Smooth muscle cell (in vitro differentiated cells): Measurements from ENCODE around the gene LEAP2. TPM values are rescaled to one million over a fixed set of nuclear protein-coding genes. Genes with fewer than 3 reads are reported as not detected.

Source experiments
- DNase-seq: peaks from one replicate; lab custom pipeline; 2025; ENCODE audit not compliant: unreplicated experiment; lab: John Stamatoyannopoulos, UW
- H2AFZ ChIP-seq: fragments of 200-600 bp; sonication (generic); 2 replicates; pipeline ENCODE4 v1.6.0; 2016; ENCODE audit warnings: antibody characterized with exemption, low read depth, mild to moderate bottlenecking
- H3F3A ChIP-seq: fragments of 200-600 bp; sonication (generic); 2 replicates; pipeline ENCODE4 v1.6.0; 2017; ENCODE audit warnings: antibody characterized with exemption, low read depth
- H3K27ac ChIP-seq: fragments of 200-600 bp; sonication (generic); 2 replicates; pipeline ENCODE4 v1.5.1; 2016; ENCODE audit warnings: low read depth, mild to moderate bottlenecking
- H3K27me3 ChIP-seq: fragments of 200-600 bp; sonication (generic); 2 replicates; pipeline ENCODE4 v1.6.1; 2016; ENCODE audit warnings: low read depth, mild to moderate bottlenecking
- H3K36me3 ChIP-seq: fragments of 200-600 bp; sonication (generic); 2 replicates; pipeline ENCODE4 v1.5.1; 2016; ENCODE audit warnings: low read depth
- H3K4me1 ChIP-seq: fragments of 200-600 bp; sonication (generic); 2 replicates; pipeline ENCODE4 v1.5.1; 2016; ENCODE audit warnings: low read depth
- H3K4me2 ChIP-seq: fragments of 200-600 bp; sonication (generic); 2 replicates; pipeline ENCODE4 v1.6.0; 2016; ENCODE audit warnings: mild to moderate bottlenecking
- H3K4me3 ChIP-seq: fragments of 200-600 bp; sonication (generic); 2 replicates; pipeline ENCODE4 v1.5.1; 2016; ENCODE audit warnings: mild to moderate bottlenecking
- H3K79me2 ChIP-seq: fragments of 200-600 bp; sonication (generic); 2 replicates; pipeline ENCODE4 v1.6.0; 2016; ENCODE audit warnings: low read depth, mild to moderate bottlenecking
- H3K9ac ChIP-seq: fragments of 200-600 bp; sonication (generic); 2 replicates; pipeline ENCODE4 v1.6.0; 2016; ENCODE audit warnings: low read depth
- H3K9me3 ChIP-seq: fragments of 200-600 bp; sonication (generic); replicated peaks from 2 replicates; pipeline ENCODE4 v1.5.1; 2016; ENCODE audit warnings: low read depth
- H4K20me1 ChIP-seq: fragments of 200-600 bp; sonication (generic); 2 replicates; pipeline ENCODE4 v1.6.0; 2016; ENCODE audit warnings: low read depth
- WGBS: methylation state at CpG from one replicate; pipeline ENCODE4 v1.1.7; 2016; ENCODE audit warnings: low lambda C conversion rate; 5-methylcytosine and 5-hydroxymethylcytosine counted together
- polyA plus RNA-seq: library from polyadenylated mRNA; unstranded; fragments of >200 nt; fragmentation: Nextera tagmentation; extraction: Ambion mirVana; gene quantifications from 2 replicates; pipeline ENCODE4 v1.2.1, GENCODE V29; 2016
- total RNA-seq: library from RNA; depleted of rRNA; stranded (reverse); fragments of >200 nt; gene quantifications from 2 replicates; pipeline ENCODE4 v1.2.3, GENCODE V29; 2014
- TF ChIP-seq, protein P1 (sequence below): fragments of 200-600 bp; sonication (generic); IDR thresholded peaks from 2 replicates; pipeline ENCODE4 v1.5.1; 2017; ENCODE audit warnings: borderline replicate concordance, mild to moderate bottlenecking, antibody characterized with exemption; ENCODE audit not compliant: insufficient read depth, poor library complexity, severe bottlenecking

The LEAP2 gene
- total and polyA plus RNA-seq, 2 experiments from 2014 or later = 0.27 to 0.55 TPM

GRCh38 chr5:132896685-132897084 is 23.2 kb downstream of the LEAP2 start:
- H3K4me1 ChIP-seq = no peaks in the 10 kb centered on the region
- no peak overlapping the region for H2AFZ ChIP-seq
- H3K9me3 ChIP-seq = no peaks in the 10 kb centered on the region
- H3K27ac ChIP-seq = no peak overlapping the region
- peaks cover 12% of the 10 kb centered on the region for H3F3A ChIP-seq
- no peak overlapping the region for H3K4me3 ChIP-seq
- H3K79me2 ChIP-seq = peaks cover 70% of the 10 kb centered on the region
- WGBS = 96% methylated on average over 7 of the region's 7 CpGs
- DNase-seq = no peak
- H4K20me1 ChIP-seq = peaks cover 95% of the 10 kb centered on the region
- H3K36me3 ChIP-seq = peaks cover 46% of the 10 kb centered on the region
- TF ChIP-seq, protein P1, sequence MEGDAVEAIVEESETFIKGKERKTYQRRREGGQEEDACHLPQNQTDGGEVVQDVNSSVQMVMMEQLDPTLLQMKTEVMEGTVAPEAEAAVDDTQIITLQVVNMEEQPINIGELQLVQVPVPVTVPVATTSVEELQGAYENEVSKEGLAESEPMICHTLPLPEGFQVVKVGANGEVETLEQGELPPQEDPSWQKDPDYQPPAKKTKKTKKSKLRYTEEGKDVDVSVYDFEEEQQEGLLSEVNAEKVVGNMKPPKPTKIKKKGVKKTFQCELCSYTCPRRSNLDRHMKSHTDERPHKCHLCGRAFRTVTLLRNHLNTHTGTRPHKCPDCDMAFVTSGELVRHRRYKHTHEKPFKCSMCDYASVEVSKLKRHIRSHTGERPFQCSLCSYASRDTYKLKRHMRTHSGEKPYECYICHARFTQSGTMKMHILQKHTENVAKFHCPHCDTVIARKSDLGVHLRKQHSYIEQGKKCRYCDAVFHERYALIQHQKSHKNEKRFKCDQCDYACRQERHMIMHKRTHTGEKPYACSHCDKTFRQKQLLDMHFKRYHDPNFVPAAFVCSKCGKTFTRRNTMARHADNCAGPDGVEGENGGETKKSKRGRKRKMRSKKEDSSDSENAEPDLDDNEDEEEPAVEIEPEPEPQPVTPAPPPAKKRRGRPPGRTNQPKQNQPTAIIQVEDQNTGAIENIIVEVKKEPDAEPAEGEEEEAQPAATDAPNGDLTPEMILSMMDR = no peak
- no peak overlapping the region for H3K4me2 ChIP-seq
- H3K27me3 ChIP-seq = no peaks in the 10 kb centered on the region
- no peak overlapping the region for H3K9ac ChIP-seq

GRCh38 chr5:132898094-132898493 is 24.6 kb downstream of the LEAP2 start:
- H3K79me2 ChIP-seq = peaks cover 68% of the 10 kb centered on the region
- H3K4me3 ChIP-seq = no peak overlapping the region
- H3K4me1 ChIP-seq = no peaks in the 10 kb centered on the region
- H3K9me3 ChIP-seq = no peaks in the 10 kb centered on the region
- TF ChIP-seq, protein P1 = no peak
- peaks cover 4% of the 10 kb centered on the region for H3F3A ChIP-seq
- peaks cover 35% of the 10 kb centered on the region for H3K36me3 ChIP-seq
- no peaks in the 10 kb centered on the region for H3K27me3 ChIP-seq
- H2AFZ ChIP-seq = no peak overlapping the region
- H4K20me1 ChIP-seq = peaks cover 97% of the 10 kb centered on the region
- no peak for DNase-seq
- 77% methylated on average over 3 of the region's 3 CpGs for WGBS
- no peak overlapping the region for H3K9ac ChIP-seq
- H3K4me2 ChIP-seq = no peak overlapping the region
- H3K27ac ChIP-seq = no peak overlapping the region

- Histone ChIP-seq H3F3A (peaks cover 3% of the 10 kb centered on the region), H3K9ac (no peak overlapping the region), H3K4me2 (no peak overlapping the region), H3K36me3 (peaks cover 27% of the 10 kb centered on the region), H3K27ac (no peak overlapping the region), H4K20me1 (peaks cover 97% of the 10 kb centered on the region), H3K4me3 (no peak overlapping the region), H3K79me2 (peaks cover 68% of the 10 kb centered on the region), H3K27me3 (no peaks in the 10 kb centered on the region), H3K4me1 (no peaks in the 10 kb centered on the region), H2AFZ (no peak overlapping the region), H3K9me3 (no peaks in the 10 kb centered on the region)
- DNase-seq = no peak
- TF ChIP-seq, protein P1 = no peak
- 96% methylated on average over 4 of the region's 4 CpGs for WGBS
These were observed 27.6 kb downstream of the LEAP2 start for GRCh38 chr5:132901036-132901435.

DNA sequence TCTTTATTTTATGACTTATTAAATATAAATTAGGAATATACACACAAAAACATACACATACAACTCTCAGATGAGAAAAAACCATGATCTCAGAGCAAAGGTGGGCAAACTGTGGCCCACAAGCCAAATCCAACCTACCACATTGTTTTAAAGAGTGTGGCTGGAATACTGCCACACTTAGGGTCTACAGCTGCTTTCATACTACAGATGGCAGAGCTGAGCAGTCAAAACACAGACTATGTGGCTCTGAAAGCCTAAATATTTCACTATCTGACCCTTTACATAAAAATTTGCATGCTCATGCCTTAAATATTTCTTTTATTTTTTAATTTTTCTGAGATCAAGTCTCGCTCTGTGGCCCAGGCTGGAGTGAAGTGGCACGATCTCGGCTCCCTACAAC is 28.3 kb downstream of the LEAP2 start:
- WGBS = 96% methylated on average over 3 of the region's 3 CpGs
- no peak overlapping the region for H3K27ac ChIP-seq

More for the DNA sequence above, 28.3 kb downstream of the LEAP2 start:
- Histone ChIP-seq H3K79me2 (peaks cover 70% of the 10 kb centered on the region), H4K20me1 (peaks cover 97% of the 10 kb centered on the region), H3K4me1 (no peaks in the 10 kb centered on the region), H3K9ac (no peak overlapping the region), H3K4me3 (no peak overlapping the region), H3F3A (peaks cover 5% of the 10 kb centered on the region), H3K4me2 (no peak overlapping the region), H3K36me3 (peaks cover 22% of the 10 kb centered on the region), H3K9me3 (no peaks in the 10 kb centered on the region), H3K27me3 (no peaks in the 10 kb centered on the region), H2AFZ (no peak overlapping the region)
- TF ChIP-seq, protein P1 = no peak
- no peak for DNase-seq
